ENCODE data around the gene NUDCD3.
A peak's percentile ranks its signal among the peaks of the same experiment; 100 is the strongest.

Gene NUDCD3

DNA sequence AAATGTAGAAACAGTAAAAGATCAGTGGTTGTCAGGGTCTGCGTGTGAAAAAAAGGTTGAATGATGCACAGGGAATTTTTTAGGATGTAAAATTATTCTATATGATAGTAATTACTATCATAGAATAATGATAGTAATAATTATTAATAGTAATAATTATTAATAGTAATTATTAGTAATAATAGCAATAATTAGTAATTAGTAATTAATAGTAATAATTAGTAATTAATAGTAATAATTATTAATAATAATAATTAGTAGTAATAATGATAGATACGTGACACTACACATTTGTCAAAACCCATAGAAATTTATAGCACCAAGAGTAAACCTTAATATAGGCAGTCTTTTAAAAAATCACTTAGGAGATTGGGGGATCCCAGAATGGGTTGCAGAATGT, 4.5 kb upstream of the NUDCD3 start:
- H3K4me3 ChIP-seq (ENCODE audit: control insufficient read depth, low read depth, low read length), result no peak overlapping the region
- TF ChIP-seq, protein P1, sequence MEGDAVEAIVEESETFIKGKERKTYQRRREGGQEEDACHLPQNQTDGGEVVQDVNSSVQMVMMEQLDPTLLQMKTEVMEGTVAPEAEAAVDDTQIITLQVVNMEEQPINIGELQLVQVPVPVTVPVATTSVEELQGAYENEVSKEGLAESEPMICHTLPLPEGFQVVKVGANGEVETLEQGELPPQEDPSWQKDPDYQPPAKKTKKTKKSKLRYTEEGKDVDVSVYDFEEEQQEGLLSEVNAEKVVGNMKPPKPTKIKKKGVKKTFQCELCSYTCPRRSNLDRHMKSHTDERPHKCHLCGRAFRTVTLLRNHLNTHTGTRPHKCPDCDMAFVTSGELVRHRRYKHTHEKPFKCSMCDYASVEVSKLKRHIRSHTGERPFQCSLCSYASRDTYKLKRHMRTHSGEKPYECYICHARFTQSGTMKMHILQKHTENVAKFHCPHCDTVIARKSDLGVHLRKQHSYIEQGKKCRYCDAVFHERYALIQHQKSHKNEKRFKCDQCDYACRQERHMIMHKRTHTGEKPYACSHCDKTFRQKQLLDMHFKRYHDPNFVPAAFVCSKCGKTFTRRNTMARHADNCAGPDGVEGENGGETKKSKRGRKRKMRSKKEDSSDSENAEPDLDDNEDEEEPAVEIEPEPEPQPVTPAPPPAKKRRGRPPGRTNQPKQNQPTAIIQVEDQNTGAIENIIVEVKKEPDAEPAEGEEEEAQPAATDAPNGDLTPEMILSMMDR (conservative IDR thresholded peaks at IDR 0.05; ENCODE audit: control insufficient read depth, insufficient read depth, low read depth, low read length), result no peak
- DNase-seq (ENCODE audit: low read depth), result no peak

DNA sequence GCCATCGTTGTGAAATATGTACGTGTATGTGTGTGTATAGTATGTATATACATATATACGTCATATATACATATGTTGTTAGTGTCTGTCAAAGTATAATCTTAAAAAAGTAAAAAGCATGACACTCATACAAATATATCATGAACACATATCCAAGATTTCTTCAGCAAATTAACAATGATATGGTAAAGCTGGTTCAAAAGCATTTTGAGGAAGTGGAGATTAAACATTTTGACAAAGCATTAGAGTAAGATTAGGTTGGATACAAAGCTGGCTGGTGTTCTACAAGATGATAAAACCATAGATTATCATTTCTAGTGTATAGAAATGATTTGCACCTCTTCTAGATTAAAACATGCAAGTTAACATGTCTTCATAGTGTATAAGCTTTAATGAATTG, 771 bp upstream of the NUDCD3 start:
- TF ChIP-seq, protein P1 (conservative IDR thresholded peaks at IDR 0.05; ENCODE audit: control insufficient read depth, insufficient read depth, low read depth, low read length), result no peak
- peak overlapping the region; percentile 89 for H3K4me3 ChIP-seq (ENCODE audit: control insufficient read depth, low read depth, low read length)
- no peak for DNase-seq (ENCODE audit: low read depth)

DNA sequence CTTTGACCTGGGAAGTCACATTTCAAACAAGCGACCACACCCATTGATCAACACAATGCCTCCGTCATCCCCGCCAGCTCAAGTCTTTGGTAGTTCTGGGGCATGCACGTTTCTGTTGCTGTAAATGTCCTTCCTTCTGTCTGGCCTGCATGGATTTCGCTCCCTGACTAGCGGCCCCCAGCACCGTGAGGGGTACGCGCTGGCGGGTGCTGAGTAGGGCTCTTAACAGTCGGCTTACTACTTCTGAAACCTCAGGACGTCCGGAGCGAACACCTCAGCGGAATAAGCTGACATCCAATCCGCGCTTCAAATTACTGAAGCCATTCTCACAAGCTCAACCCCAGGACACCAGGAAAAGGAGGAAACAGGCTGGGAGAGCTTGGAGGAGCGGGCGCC, 505 bp downstream of the NUDCD3 start:
- H3K4me3 ChIP-seq (ENCODE audit: control insufficient read depth, low read depth, low read length), result peak overlapping the region; percentile 89
- DNase-seq (ENCODE audit: low read depth), result peak; percentile 55
- TF ChIP-seq, protein P1 (conservative IDR thresholded peaks at IDR 0.05; ENCODE audit: control insufficient read depth, insufficient read depth, low read depth, low read length), result no peak

DNA sequence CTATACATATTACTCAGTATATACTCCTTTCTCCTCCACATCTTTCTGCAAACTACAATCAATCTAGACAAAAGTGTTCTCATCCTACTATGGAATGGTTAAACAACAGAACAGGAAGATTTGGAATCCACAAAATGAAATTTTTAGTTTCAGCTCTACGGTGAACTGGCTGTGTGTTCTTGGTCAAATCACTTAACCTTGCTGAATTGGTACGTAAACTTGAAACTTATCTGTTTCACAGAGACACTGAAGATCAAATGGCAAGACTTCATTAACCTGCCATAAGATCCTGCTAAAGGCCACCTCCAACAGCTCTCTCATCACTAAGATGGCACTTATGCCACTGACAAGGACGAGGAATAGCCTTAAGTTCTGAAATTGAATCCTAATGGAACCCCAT, 1.5 kb downstream of the NUDCD3 start:
- TF ChIP-seq, protein P1 (conservative IDR thresholded peaks at IDR 0.05; ENCODE audit: control insufficient read depth, insufficient read depth, low read depth, low read length), result no peak
- DNase-seq (ENCODE audit: low read depth), result no peak
- peak overlapping the region; percentile 89 for H3K4me3 ChIP-seq (ENCODE audit: control insufficient read depth, low read depth, low read length)

DNA sequence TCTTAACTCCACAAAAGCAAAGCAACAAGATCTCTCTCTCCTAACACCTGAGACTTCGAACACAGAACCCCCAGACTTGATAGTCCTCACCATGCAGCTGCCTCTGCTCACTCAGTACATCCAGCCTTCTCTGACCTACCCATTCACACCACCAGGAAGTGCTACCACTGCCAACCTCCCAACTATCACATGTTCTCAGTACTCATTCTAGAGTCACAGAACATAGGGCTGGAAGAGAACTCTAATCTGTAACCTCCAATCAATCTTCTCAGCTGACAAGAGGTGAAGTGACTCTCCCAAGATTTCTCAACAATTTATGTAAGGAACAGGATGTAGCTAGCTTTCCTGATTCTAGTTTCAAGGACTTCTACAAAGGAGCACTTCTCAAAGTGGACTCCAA, 3.8 kb downstream of the NUDCD3 start:
- H3K4me3 ChIP-seq (ENCODE audit: control insufficient read depth, low read depth, low read length), result no peak overlapping the region
- TF ChIP-seq, protein P1 (conservative IDR thresholded peaks at IDR 0.05; ENCODE audit: control insufficient read depth, insufficient read depth, low read depth, low read length), result peak; percentile 30
- DNase-seq (ENCODE audit: low read depth), result peak; percentile 90

DNA sequence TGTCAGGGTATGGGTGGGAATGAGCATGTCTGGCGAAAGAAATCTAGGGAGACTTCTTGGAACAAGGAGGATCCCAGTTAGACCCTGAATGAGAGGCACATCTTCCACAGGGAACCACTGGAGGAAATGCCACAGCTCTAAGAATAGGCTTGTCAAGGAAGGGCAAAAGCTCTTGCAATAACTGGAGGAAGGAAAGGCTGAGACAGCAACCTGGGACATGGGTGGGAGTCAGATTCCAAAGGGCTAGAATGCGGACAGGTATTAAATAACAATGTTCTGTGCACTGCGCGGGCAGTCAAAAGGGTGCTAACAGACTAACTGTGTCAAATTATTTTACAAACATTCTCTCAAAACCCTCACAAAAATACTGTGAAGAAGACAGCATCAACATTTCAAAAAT, 4.5 kb downstream of the NUDCD3 start:
- no peak overlapping the region for H3K4me3 ChIP-seq (ENCODE audit: control insufficient read depth, low read depth, low read length)
- no peak for DNase-seq (ENCODE audit: low read depth)
- TF ChIP-seq, protein P1 (conservative IDR thresholded peaks at IDR 0.05; ENCODE audit: control insufficient read depth, insufficient read depth, low read depth, low read length), result no peak
